K562 (cell line): ENCODE results near the gene KIAA1210. TPM values are rescaled to one million over a fixed set of nuclear protein-coding genes. Genes with fewer than 3 reads are reported as not detected.

ENCODE experiments used
- ATAC-seq: fragments of 200-7000 bp; cut with Tn5 transposase; 3 replicates; pipeline ENCODE4 v1.9.1; 2020; ENCODE audit warnings: moderate library complexity
- BruUV-seq: library from RNA; stranded (reverse); fragments of 400-500 nt; replicated peaks from 2 replicates; lab custom pipeline; 2021; lab: Mats Ljungman, UMichigan
- CTCF ChIA-PET: fragments of 300-600 bp; formaldehyde crosslinking; extraction: SDS; loops from one replicate; lab custom pipeline; 2021; ENCODE audit warnings: low intra/inter-chr PET ratio; lab: Yijun Ruan, JAX
- POLR2A ChIA-PET: fragments of 300-600, 350-650 bp; sonication (Branson Sonifier 250); formaldehyde crosslinking; extraction: SDS; loops from one replicate; lab custom pipeline; 2021; ENCODE audit warnings: antibody characterized with exemption, inconsistent platforms; lab: Yijun Ruan, JAX
- DNase-seq, 4 experiments: peaks; one replicate each; pipeline versions ENCODE4 v3.0.0 to v3.0.0-alpha.2; 2011 to 2018; ENCODE audit warnings: low spot score in 3 of 4, mixed read lengths in 3 of 4; ENCODE audit errors: extremely low read depth in 1 of 4
- FAIRE-seq: peaks from 2 replicates; lab custom pipeline; 2011; peaks lifted over from hg19 to GRCh38; lab: Jason Lieb, UNC
- H2AFZ ChIP-seq: 2 replicates; pipeline ENCODE4 v1.6.0; 2011; ENCODE audit warnings: low read depth, low read length, control low read depth, inconsistent platforms
- H3K27ac ChIP-seq: fragments of 200-600 bp; 3 replicates; pipeline ENCODE4 v1.8.0; 2011; ENCODE audit warnings: low read depth, mild to moderate bottlenecking, control low read depth, inconsistent platforms, low read length, moderate library complexity, mixed read lengths; ENCODE audit errors: extremely low read depth
- H3K27me3 ChIP-seq, 2 experiments: fragments of 300-600 bp in 1 of 2; 2 replicates in 1 of 2; 3 replicates in 1 of 2; pipeline versions ENCODE4 v1.6.0 to v1.8.0; 2011; ENCODE audit warnings: inconsistent platforms in 2 of 2, low read length in 2 of 2, mild to moderate bottlenecking in 1 of 2, mixed read lengths in 1 of 2, moderate library complexity in 1 of 2; ENCODE audit not compliant: control insufficient read depth in 2 of 2, insufficient read depth in 2 of 2
- H3K36me3 ChIP-seq: fragments of 300-600 bp; 3 replicates; pipeline ENCODE4 v1.8.0; 2011; ENCODE audit warnings: mild to moderate bottlenecking, low read length, inconsistent platforms; ENCODE audit not compliant: control insufficient read depth, insufficient read depth
- H3K4me1 ChIP-seq, 2 experiments: fragments of 200-600 bp in 1 of 2; replicated peaks in 1 of 2; 2 replicates in 1 of 2; 3 replicates in 1 of 2; pipeline versions ENCODE4 v1.5.1 to v1.8.0; 2011; ENCODE audit warnings: inconsistent platforms in 2 of 2, low read length in 2 of 2, mild to moderate bottlenecking in 1 of 2, mixed read lengths in 1 of 2, moderate library complexity in 1 of 2; ENCODE audit not compliant: control insufficient read depth in 2 of 2, insufficient read depth in 2 of 2
- H3K4me2 ChIP-seq: 2 replicates; pipeline ENCODE4 v1.6.1; 2011; ENCODE audit warnings: low read length, control low read depth, inconsistent platforms, mixed read lengths; ENCODE audit not compliant: insufficient read depth
- H3K4me3 ChIP-seq: fragments of 200-600 bp; sonication (generic), shearing (Covaris generic); 2 replicates; pipeline ENCODE4 v1.5.1; 2016; ENCODE audit warnings: control low read depth, inconsistent platforms
- H3K79me2 ChIP-seq: fragments of 200-600 bp; 3 replicates; pipeline ENCODE4 v1.8.0; 2011; ENCODE audit warnings: low read length, inconsistent platforms; ENCODE audit not compliant: control insufficient read depth, insufficient read depth
- H3K9ac ChIP-seq, 2 experiments: 2 replicates each; pipeline versions ENCODE4 v1.6.0 to v1.6.1; 2011; ENCODE audit warnings: low read depth in 2 of 2, low read length in 2 of 2, control low read depth in 1 of 2, inconsistent platforms in 1 of 2, mild to moderate bottlenecking in 1 of 2, mixed read lengths in 1 of 2; ENCODE audit not compliant: insufficient read depth in 1 of 2
- H3K9me1 ChIP-seq: one replicate; pipeline ENCODE4 v1.6.0; 2011; ENCODE audit warnings: inconsistent platforms, mild to moderate bottlenecking, low read length, moderate library complexity; ENCODE audit not compliant: control insufficient read depth, insufficient read depth
- H3K9me3 ChIP-seq: replicated peaks from 2 replicates; pipeline ENCODE4 v1.5.1; 2011; ENCODE audit warnings: low read depth, low read length, inconsistent platforms; ENCODE audit not compliant: control insufficient read depth, insufficient read depth
- H4K20me1 ChIP-seq: replicated peaks from 2 replicates; pipeline ENCODE4 v1.6.1; 2011; ENCODE audit warnings: low read length, inconsistent platforms, mixed read lengths; ENCODE audit not compliant: control insufficient read depth, insufficient read depth
- CHAMP1 ChIP-seq: fragments of 450-650 bp; IDR thresholded peaks from 2 replicates; pipeline ENCODE4 v1.6.1; 2016; ENCODE audit warnings: mild to moderate bottlenecking
- DDX20 ChIP-seq: fragments of 450-650 bp; IDR thresholded peaks from 2 replicates; pipeline ENCODE4 v1.6.1; 2016; ENCODE audit warnings: missing genetic modification characterization, low read depth, mild to moderate bottlenecking, missing compliant biosample characterization, moderate library complexity
- ETV6 ChIP-seq, 3 experiments: fragments of 150-350 bp in 1 of 3; sonication (generic) in 1 of 3; formaldehyde crosslinking in 1 of 3; IDR thresholded peaks; 2 replicates each; pipeline versions ENCODE4 v1.6.1 to v1.8.0; 2014 to 2022; ENCODE audit warnings: borderline replicate concordance in 2 of 3, low read depth in 2 of 3, antibody characterized with exemption in 1 of 3, low read length in 1 of 3, mild to moderate bottlenecking in 1 of 3, missing genetic modification reagents in 1 of 3
- KDM2B ChIP-seq: fragments of 250-450 bp; sonication (Bioruptor Pico); IDR thresholded peaks from 2 replicates; pipeline ENCODE4 v1.8.0; 2021; ENCODE audit warnings: mild to moderate bottlenecking, moderate library complexity
- MCM3 ChIP-seq: fragments of 450-650 bp; IDR thresholded peaks from 2 replicates; pipeline ENCODE4 v1.6.1; 2016
- MTF1 ChIP-seq: fragments of 250-450 bp; sonication (Bioruptor Pico); IDR thresholded peaks from 2 replicates; pipeline ENCODE4 v1.9.0; 2021; ENCODE audit warnings: moderate library complexity, mild to moderate bottlenecking, inconsistent platforms, borderline replicate concordance
- MXI1 ChIP-seq: IDR thresholded peaks from 2 replicates; pipeline ENCODE4 v1.6.1; 2011; ENCODE audit warnings: low read depth, mild to moderate bottlenecking, improper control_type of control experiment, low read length
- RHOXF2B ChIP-seq: fragments of 250-450 bp; sonication (Bioruptor Pico); conservative IDR thresholded peaks from 2 replicates; pipeline ENCODE4 v1.5.1; 2021
- SAFB ChIP-seq: fragments of 200-400 bp; formaldehyde crosslinking; IDR thresholded peaks from 2 replicates; pipeline ENCODE4 v1.6.1; 2017; ENCODE audit warnings: low read depth, low read length, borderline replicate concordance
- ZHX1 ChIP-seq: fragments of 150-350 bp; conservative IDR thresholded peaks from 2 replicates; pipeline ENCODE4 v1.6.1; 2014; ENCODE audit warnings: low read length
- ZKSCAN8 ChIP-seq: fragments of 200-800 bp; sonication (Bioruptor generic); IDR thresholded peaks from 2 replicates; pipeline ENCODE4 v1.6.1; 2016; ENCODE audit warnings: missing genetic modification characterization, missing compliant biosample characterization
- ZNF408 ChIP-seq: fragments of 250-450 bp; sonication (Bioruptor Pico); IDR thresholded peaks from 2 replicates; pipeline ENCODE4 v1.4.0; 2020; ENCODE audit warnings: low read depth, mild to moderate bottlenecking, moderate library complexity
- WGBS: fragments of 100-300 bp; shearing (Covaris generic); methylation state at CpG from one replicate; pipeline ENCODE4 v1.1.6; 2016; ENCODE audit warnings: low coverage, mixed read lengths; ENCODE audit not compliant: insufficient coverage; ENCODE audit errors: missing lambda C conversion rate; 5-methylcytosine and 5-hydroxymethylcytosine counted together
- in situ Hi-C: fragments of 300-500 bp; cut with MboI; formaldehyde crosslinking; loops from 4 replicates; pipeline ENCODE4 v1.15.0; 2018; ENCODE audit warnings: inconsistent platforms, mixed read lengths
- intact Hi-C: fragments of 100-400 bp; cut with micrococcal nuclease; formaldehyde crosslinking; loops from 2 replicates; pipeline ENCODE4 v1.14.2; 2022
- polyA plus RNA-seq, 8 experiments: library from polyadenylated mRNA; depleted of rRNA in 4 of 8; stranded (reverse) in 5 of 8; unstranded in 3 of 8; fragments of >200 nt; fragmentation: Nextera tagmentation in 2 of 8; fragmentation: Illumina TruSeq in 1 of 8; extraction: Ambion mirVana in 2 of 8; extraction: Trizol in 1 of 8; gene quantifications; 2 replicates each; pipeline versions ENCODE4 v1.2.1 to v1.2.3, GENCODE V29; 2011 to 2014; ENCODE audit warnings: inconsistent platforms in 1 of 8, missing spikeins in 1 of 8
- total RNA-seq, 7 experiments: library from RNA; depleted of rRNA in 6 of 7; stranded (reverse); fragments of >200 nt in 6 of 7; fragmentation: Illumina TruSeq in 2 of 7; extraction: Trizol in 2 of 7; gene quantifications; 2 replicates each; pipeline versions ENCODE4 v1.2.1 to v1.2.3, GENCODE V29; 2011 to 2021; ENCODE audit warnings: low replicate concordance in 1 of 7
- TF ChIP-seq, protein P1 (sequence below): sonication (generic); formaldehyde crosslinking; IDR thresholded peaks from 2 replicates; pipeline ENCODE4 v1.8.1; 2022; ENCODE audit warnings: missing genetic modification reagents
- TF ChIP-seq, protein P2 (sequence below): fragments of 450-650 bp; formaldehyde crosslinking; IDR thresholded peaks from 2 replicates; pipeline ENCODE4 v1.4.0; 2020; ENCODE audit warnings: mild to moderate bottlenecking, moderate library complexity

Gene KIAA1210
- total and polyA plus RNA-seq, 9 of the 15 experiments (the other 6 are each of a cell fraction or from before 2014, with no cell fraction given): not detected

DNA sequence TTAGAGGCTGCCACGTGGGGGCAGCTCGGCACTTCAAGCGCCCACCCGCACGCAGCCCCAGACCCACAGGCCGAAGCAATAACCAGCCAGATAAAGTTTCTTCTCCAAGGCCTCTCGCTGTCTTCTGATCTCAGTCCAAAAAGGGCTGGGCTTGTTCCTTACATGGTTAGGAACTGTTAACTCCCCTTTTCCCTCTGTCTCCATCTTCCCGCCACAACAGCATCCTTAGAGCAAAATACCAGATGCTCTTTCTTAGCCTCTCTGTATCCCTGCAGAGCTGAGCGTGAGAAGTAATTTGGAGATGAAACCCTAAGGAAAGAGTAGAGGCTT, 23.4 kb upstream of the KIAA1210 start:
- H3K9me3 ChIP-seq: no peaks in the 10 kb centered on the region
- no peak for FAIRE-seq
- no peaks in the 10 kb centered on the region for H4K20me1 ChIP-seq
- H3K79me2 ChIP-seq: no peaks in the 10 kb centered on the region
- TF ChIP-seq MTF1 (no peak), DDX20 (tag) (no peak), CHAMP1 (no peak), ETV6 (IDR thresholded peaks at IDR 0.05; ENCODE audit: borderline replicate concordance in 1 of 2, low read depth in 2 of 2, low read length in 1 of 2) (no peak), ETV6 (CRISPR knock-in tag; IDR thresholded peaks at IDR 0.05; ENCODE audit: borderline replicate concordance) (no peak), MCM3 (no peak), MXI1 (no peak), RHOXF2B (CRISPR knock-in tag) (no peak), ZNF408 (CRISPR knock-in tag) (no peak), SAFB (no peak), ZHX1 (no peak), ZKSCAN8 (CRISPR knock-in tag) (no peak), KDM2B (CRISPR knock-in tag) (no peak)
- TF ChIP-seq, protein P1, sequence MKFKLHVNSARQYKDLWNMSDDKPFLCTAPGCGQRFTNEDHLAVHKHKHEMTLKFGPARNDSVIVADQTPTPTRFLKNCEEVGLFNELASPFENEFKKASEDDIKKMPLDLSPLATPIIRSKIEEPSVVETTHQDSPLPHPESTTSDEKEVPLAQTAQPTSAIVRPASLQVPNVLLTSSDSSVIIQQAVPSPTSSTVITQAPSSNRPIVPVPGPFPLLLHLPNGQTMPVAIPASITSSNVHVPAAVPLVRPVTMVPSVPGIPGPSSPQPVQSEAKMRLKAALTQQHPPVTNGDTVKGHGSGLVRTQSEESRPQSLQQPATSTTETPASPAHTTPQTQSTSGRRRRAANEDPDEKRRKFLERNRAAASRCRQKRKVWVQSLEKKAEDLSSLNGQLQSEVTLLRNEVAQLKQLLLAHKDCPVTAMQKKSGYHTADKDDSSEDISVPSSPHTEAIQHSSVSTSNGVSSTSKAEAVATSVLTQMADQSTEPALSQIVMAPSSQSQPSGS (CRISPR knock-in tag): no peak
- TF ChIP-seq, protein P2, sequence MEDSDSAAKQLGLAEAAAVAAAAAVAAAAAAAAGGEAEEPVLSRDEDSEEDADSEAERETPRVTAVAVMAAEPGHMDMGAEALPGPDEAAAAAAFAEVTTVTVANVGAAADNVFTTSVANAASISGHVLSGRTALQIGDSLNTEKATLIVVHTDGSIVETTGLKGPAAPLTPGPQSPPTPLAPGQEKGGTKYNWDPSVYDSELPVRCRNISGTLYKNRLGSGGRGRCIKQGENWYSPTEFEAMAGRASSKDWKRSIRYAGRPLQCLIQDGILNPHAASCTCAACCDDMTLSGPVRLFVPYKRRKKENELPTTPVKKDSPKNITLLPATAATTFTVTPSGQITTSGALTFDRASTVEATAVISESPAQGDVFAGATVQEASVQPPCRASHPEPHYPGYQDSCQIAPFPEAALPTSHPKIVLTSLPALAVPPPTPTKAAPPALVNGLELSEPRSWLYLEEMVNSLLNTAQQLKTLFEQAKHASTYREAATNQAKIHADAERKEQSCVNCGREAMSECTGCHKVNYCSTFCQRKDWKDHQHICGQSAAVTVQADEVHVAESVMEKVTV (CRISPR knock-in tag): no peak
- POLR2A ChIA-PET: no interaction called here
- H3K9ac ChIP-seq: no peak overlapping the region; a peak in 1 of 4 replicates
- H3K27me3 ChIP-seq: peaks cover 8 to 34% of the 10 kb centered on the region in 2 experiments; a peak in 3 of 5 replicates
- in situ Hi-C loops: no loop called here
- H3K4me1 ChIP-seq: peaks cover 0 to 8% of the 10 kb centered on the region in 2 experiments; a peak in 2 of 5 replicates
- no peak for ATAC-seq
- no peak overlapping the region for H3K4me2 ChIP-seq
- H3K4me3 ChIP-seq: no peak overlapping the region
- 1% methylated on average over 9 of the region's 9 CpGs for WGBS
- DNase-seq: no peak
- H3K27ac ChIP-seq: no peak overlapping the region
- intact Hi-C loops: no loop called here
- H2AFZ ChIP-seq: no peak overlapping the region
- no peaks in the 10 kb centered on the region for H3K36me3 ChIP-seq
- CTCF ChIA-PET: no interaction called here
- no TSS peak for BruUV-seq
- H3K9me1 ChIP-seq: no peaks in the 10 kb centered on the region
